K562 (cell line): Measurements from ENCODE around the gene COA3. TPM values are rescaled to one million over a fixed set of nuclear protein-coding genes. Genes with fewer than 3 reads are reported as not detected.

Experiments
- ATAC-seq: fragments of 200-7000 bp; cut with Tn5 transposase; 3 replicates; pipeline ENCODE4 v1.9.1; 2020; ENCODE audit warnings: moderate library complexity
- BruUV-seq: library from RNA; stranded (reverse); fragments of 400-500 nt; replicated peaks from 2 replicates; lab custom pipeline; 2021; lab: Mats Ljungman, UMichigan
- CTCF ChIA-PET: fragments of 300-600 bp; formaldehyde crosslinking; extraction: SDS; loops from one replicate; lab custom pipeline; 2021; ENCODE audit warnings: low intra/inter-chr PET ratio; lab: Yijun Ruan, JAX
- POLR2A ChIA-PET: fragments of 300-600, 350-650 bp; sonication (Branson Sonifier 250); formaldehyde crosslinking; extraction: SDS; loops from one replicate; lab custom pipeline; 2021; ENCODE audit warnings: antibody characterized with exemption, inconsistent platforms; lab: Yijun Ruan, JAX
- DNase-seq, 4 experiments: peaks; one replicate each; pipeline versions ENCODE4 v3.0.0 to v3.0.0-alpha.2; 2011 to 2018; ENCODE audit warnings: low spot score in 3 of 4, mixed read lengths in 3 of 4; ENCODE audit errors: extremely low read depth in 1 of 4
- FAIRE-seq: peaks from 2 replicates; lab custom pipeline; 2011; peaks lifted over from hg19 to GRCh38; lab: Jason Lieb, UNC
- H2AFZ ChIP-seq: 2 replicates; pipeline ENCODE4 v1.6.0; 2011; ENCODE audit warnings: low read depth, low read length, control low read depth, inconsistent platforms
- H3K27ac ChIP-seq: fragments of 200-600 bp; 3 replicates; pipeline ENCODE4 v1.8.0; 2011; ENCODE audit warnings: low read depth, mild to moderate bottlenecking, control low read depth, inconsistent platforms, low read length, moderate library complexity, mixed read lengths; ENCODE audit errors: extremely low read depth
- H3K27me3 ChIP-seq, 2 experiments: fragments of 300-600 bp in 1 of 2; 2 replicates in 1 of 2; 3 replicates in 1 of 2; pipeline versions ENCODE4 v1.6.0 to v1.8.0; 2011; ENCODE audit warnings: inconsistent platforms in 2 of 2, low read length in 2 of 2, mild to moderate bottlenecking in 1 of 2, mixed read lengths in 1 of 2, moderate library complexity in 1 of 2; ENCODE audit not compliant: control insufficient read depth in 2 of 2, insufficient read depth in 2 of 2
- H3K36me3 ChIP-seq: fragments of 300-600 bp; 3 replicates; pipeline ENCODE4 v1.8.0; 2011; ENCODE audit warnings: mild to moderate bottlenecking, low read length, inconsistent platforms; ENCODE audit not compliant: control insufficient read depth, insufficient read depth
- H3K4me1 ChIP-seq, 2 experiments: fragments of 200-600 bp in 1 of 2; replicated peaks in 1 of 2; 2 replicates in 1 of 2; 3 replicates in 1 of 2; pipeline versions ENCODE4 v1.5.1 to v1.8.0; 2011; ENCODE audit warnings: inconsistent platforms in 2 of 2, low read length in 2 of 2, mild to moderate bottlenecking in 1 of 2, mixed read lengths in 1 of 2, moderate library complexity in 1 of 2; ENCODE audit not compliant: control insufficient read depth in 2 of 2, insufficient read depth in 2 of 2
- H3K4me2 ChIP-seq: 2 replicates; pipeline ENCODE4 v1.6.1; 2011; ENCODE audit warnings: low read length, control low read depth, inconsistent platforms, mixed read lengths; ENCODE audit not compliant: insufficient read depth
- H3K4me3 ChIP-seq: fragments of 200-600 bp; sonication (generic), shearing (Covaris generic); 2 replicates; pipeline ENCODE4 v1.5.1; 2016; ENCODE audit warnings: control low read depth, inconsistent platforms
- H3K79me2 ChIP-seq: fragments of 200-600 bp; 3 replicates; pipeline ENCODE4 v1.8.0; 2011; ENCODE audit warnings: low read length, inconsistent platforms; ENCODE audit not compliant: control insufficient read depth, insufficient read depth
- H3K9ac ChIP-seq, 2 experiments: 2 replicates each; pipeline versions ENCODE4 v1.6.0 to v1.6.1; 2011; ENCODE audit warnings: low read depth in 2 of 2, low read length in 2 of 2, control low read depth in 1 of 2, inconsistent platforms in 1 of 2, mild to moderate bottlenecking in 1 of 2, mixed read lengths in 1 of 2; ENCODE audit not compliant: insufficient read depth in 1 of 2
- H3K9me1 ChIP-seq: one replicate; pipeline ENCODE4 v1.6.0; 2011; ENCODE audit warnings: inconsistent platforms, mild to moderate bottlenecking, low read length, moderate library complexity; ENCODE audit not compliant: control insufficient read depth, insufficient read depth
- H3K9me3 ChIP-seq: replicated peaks from 2 replicates; pipeline ENCODE4 v1.5.1; 2011; ENCODE audit warnings: low read depth, low read length, inconsistent platforms; ENCODE audit not compliant: control insufficient read depth, insufficient read depth
- H4K20me1 ChIP-seq: replicated peaks from 2 replicates; pipeline ENCODE4 v1.6.1; 2011; ENCODE audit warnings: low read length, inconsistent platforms, mixed read lengths; ENCODE audit not compliant: control insufficient read depth, insufficient read depth
- BRF2 ChIP-seq: IDR thresholded peaks from 3 replicates; pipeline ENCODE4 v1.6.1; 2011; ENCODE audit warnings: borderline replicate concordance, mild to moderate bottlenecking; ENCODE audit not compliant: insufficient read length, insufficient read depth
- GABPA ChIP-seq: fragments of 200-800 bp; sonication (Bioruptor generic); conservative IDR thresholded peaks from 2 replicates; pipeline ENCODE4 v1.6.1; 2016; ENCODE audit warnings: low read depth, missing genetic modification characterization, missing compliant biosample characterization
- SMC3 ChIP-seq: conservative IDR thresholded peaks from 2 replicates; pipeline ENCODE4 v1.6.1; 2011; ENCODE audit warnings: low read depth, low read length, improper control_type of control experiment; ENCODE audit not compliant: insufficient read depth
- TSHZ1 ChIP-seq: fragments of 250-450 bp; sonication (Bioruptor Pico); IDR thresholded peaks from 2 replicates; pipeline ENCODE4 v1.4.0; 2020; ENCODE audit warnings: mild to moderate bottlenecking, moderate library complexity
- ZNF197 ChIP-seq: fragments of 200-800 bp; sonication (Bioruptor generic); IDR thresholded peaks from 2 replicates; pipeline ENCODE4 v1.6.1; 2016; ENCODE audit warnings: low read depth, missing genetic modification characterization, missing compliant biosample characterization
- ZNF395 ChIP-seq: fragments of 200-800 bp; sonication (Bioruptor generic); IDR thresholded peaks from 2 replicates; pipeline ENCODE4 v1.6.1; 2017; ENCODE audit warnings: missing genetic modification characterization, missing compliant biosample characterization
- ZNF518B ChIP-seq: fragments of 250-450 bp; sonication (Bioruptor Pico); IDR thresholded peaks from 2 replicates; pipeline ENCODE4 v1.5.0; 2021; ENCODE audit warnings: mild to moderate bottlenecking, moderate library complexity
- WGBS: fragments of 100-300 bp; shearing (Covaris generic); methylation state at CpG from one replicate; pipeline ENCODE4 v1.1.6; 2016; ENCODE audit warnings: low coverage, mixed read lengths; ENCODE audit not compliant: insufficient coverage; ENCODE audit errors: missing lambda C conversion rate; 5-methylcytosine and 5-hydroxymethylcytosine counted together
- in situ Hi-C: fragments of 300-500 bp; cut with MboI; formaldehyde crosslinking; loops from 4 replicates; pipeline ENCODE4 v1.15.0; 2018; ENCODE audit warnings: inconsistent platforms, mixed read lengths
- intact Hi-C: fragments of 100-400 bp; cut with micrococcal nuclease; formaldehyde crosslinking; loops from 2 replicates; pipeline ENCODE4 v1.14.2; 2022
- polyA plus RNA-seq, 8 experiments: library from polyadenylated mRNA; depleted of rRNA in 4 of 8; stranded (reverse) in 5 of 8; unstranded in 3 of 8; fragments of >200 nt; fragmentation: Nextera tagmentation in 2 of 8; fragmentation: Illumina TruSeq in 1 of 8; extraction: Ambion mirVana in 2 of 8; extraction: Trizol in 1 of 8; gene quantifications; 2 replicates each; pipeline versions ENCODE4 v1.2.1 to v1.2.3, GENCODE V29; 2011 to 2014; ENCODE audit warnings: inconsistent platforms in 1 of 8, missing spikeins in 1 of 8
- total RNA-seq, 7 experiments: library from RNA; depleted of rRNA in 6 of 7; stranded (reverse); fragments of >200 nt in 6 of 7; fragmentation: Illumina TruSeq in 2 of 7; extraction: Trizol in 2 of 7; gene quantifications; 2 replicates each; pipeline versions ENCODE4 v1.2.1 to v1.2.3, GENCODE V29; 2011 to 2021; ENCODE audit warnings: low replicate concordance in 1 of 7

The COA3 gene
- total and polyA plus RNA-seq, 9 of the 15 experiments (the other 6 are each of a cell fraction or from before 2014, with no cell fraction given): 49.6 to 153 (median 61.4) TPM

GRCh38 chr17:42772945-42773289 is 25.6 kb downstream of the COA3 start:
- H3K27me3 ChIP-seq: no peaks in the 10 kb centered on the region
- intact Hi-C loops: no loop called here
- no peaks in the 10 kb centered on the region for H3K9me3 ChIP-seq
- ATAC-seq (no peak), FAIRE-seq (no peak), DNase-seq (no peak)
- H3K4me3 ChIP-seq: peak overlapping the region; percentile 84
- in situ Hi-C loops: no loop called here
- 0% methylated on average over 3 of the region's 3 CpGs for WGBS
- H3K36me3 ChIP-seq: peaks cover 30% of the 10 kb centered on the region
- no peaks in the 10 kb centered on the region for H4K20me1 ChIP-seq
- POLR2A ChIA-PET: interaction anchor here (0.6 to 1.5 kb wide), 11 partner anchors 9 to 461 kb away, joined by 3 to 12 read pairs (median 4); partner anchors contain the start of genes AARSD1 and RAMP2
- H3K4me1 ChIP-seq: peaks cover 26 to 36% of the 10 kb centered on the region in 2 experiments
- peak overlapping the region; percentile 88 to 95; a peak in 3 of 4 replicates for H3K9ac ChIP-seq
- peak overlapping the region; percentile 89 for H2AFZ ChIP-seq
- peaks cover 22% of the 10 kb centered on the region for H3K79me2 ChIP-seq
- TSS peak; percentile 96 for BruUV-seq
- H3K27ac ChIP-seq: peak overlapping the region; percentile 85
- CTCF ChIA-PET: interaction anchor here (1.1 kb wide), 1 partner anchor 255 kb away, joined by 3 read pairs; no protein-coding TSS in a partner anchor
- H3K4me2 ChIP-seq: peak overlapping the region; percentile 97
- H3K9me1 ChIP-seq: no peaks in the 10 kb centered on the region
- TF ChIP-seq ZNF518B (CRISPR knock-in tag): 0 out of 2 replicates have a peak, but pooled peaks have one; percentile 17
- TF ChIP-seq BRF2: no peak
- no peak for TF ChIP-seq TSHZ1 (CRISPR knock-in tag)
- TF ChIP-seq SMC3: no peak
- TF ChIP-seq GABPA: 0 out of 2 replicates have a peak, but pooled peaks have one; percentile 6
- TF ChIP-seq ZNF395 (CRISPR knock-in tag): 0 out of 2 replicates have a peak, but pooled peaks have one; percentile 3
- peak; percentile 61; the same call in 1 of the 2 replicates for TF ChIP-seq ZNF197 (CRISPR knock-in tag)
